Stimulated activated CD4-positive, alpha-beta T cell treated with anti-CD3 and anti-CD28 coated beads, Interleukin-1b, Interleukin-23, amount 100 ng/mL, for 1 hour (primary cell): ENCODE measurements around the gene HDC.

Experiments
- DNase-seq, 2 donors: peaks; one replicate each; pipeline ENCODE4 v3.0.0-alpha.2; 2020; ENCODE audit warnings: low read depth in 2 of 2

HDC gene, protein sequence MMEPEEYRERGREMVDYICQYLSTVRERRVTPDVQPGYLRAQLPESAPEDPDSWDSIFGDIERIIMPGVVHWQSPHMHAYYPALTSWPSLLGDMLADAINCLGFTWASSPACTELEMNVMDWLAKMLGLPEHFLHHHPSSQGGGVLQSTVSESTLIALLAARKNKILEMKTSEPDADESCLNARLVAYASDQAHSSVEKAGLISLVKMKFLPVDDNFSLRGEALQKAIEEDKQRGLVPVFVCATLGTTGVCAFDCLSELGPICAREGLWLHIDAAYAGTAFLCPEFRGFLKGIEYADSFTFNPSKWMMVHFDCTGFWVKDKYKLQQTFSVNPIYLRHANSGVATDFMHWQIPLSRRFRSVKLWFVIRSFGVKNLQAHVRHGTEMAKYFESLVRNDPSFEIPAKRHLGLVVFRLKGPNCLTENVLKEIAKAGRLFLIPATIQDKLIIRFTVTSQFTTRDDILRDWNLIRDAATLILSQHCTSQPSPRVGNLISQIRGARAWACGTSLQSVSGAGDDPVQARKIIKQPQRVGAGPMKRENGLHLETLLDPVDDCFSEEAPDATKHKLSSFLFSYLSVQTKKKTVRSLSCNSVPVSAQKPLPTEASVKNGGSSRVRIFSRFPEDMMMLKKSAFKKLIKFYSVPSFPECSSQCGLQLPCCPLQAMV

DNA sequence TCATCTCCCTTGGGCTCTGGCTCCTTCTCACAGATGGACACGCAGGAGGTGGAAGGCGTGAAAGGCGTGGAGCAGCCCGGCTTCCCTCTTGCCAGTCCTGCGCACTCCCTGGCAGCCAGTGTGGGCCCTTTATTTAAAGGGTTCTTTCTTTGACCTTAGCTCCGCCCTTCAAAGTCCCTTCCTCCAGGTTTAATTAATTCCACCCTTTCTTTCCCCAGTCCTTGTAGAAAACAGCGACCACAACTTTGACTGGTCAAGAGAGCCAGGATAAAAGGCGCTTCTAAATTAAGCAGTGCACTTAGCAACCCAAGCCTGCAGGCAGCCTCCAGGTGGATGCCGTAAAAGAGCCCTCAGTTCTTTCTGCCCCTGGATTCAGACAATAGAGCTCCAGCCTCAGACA is at the start of gene HDC:
Gene HDC (minus strand): TSS at position 107 of the 400 bp plus-strand sequence. CDS start 103 bp downstream, at position 4.
- no peak for DNase-seq

DNA sequence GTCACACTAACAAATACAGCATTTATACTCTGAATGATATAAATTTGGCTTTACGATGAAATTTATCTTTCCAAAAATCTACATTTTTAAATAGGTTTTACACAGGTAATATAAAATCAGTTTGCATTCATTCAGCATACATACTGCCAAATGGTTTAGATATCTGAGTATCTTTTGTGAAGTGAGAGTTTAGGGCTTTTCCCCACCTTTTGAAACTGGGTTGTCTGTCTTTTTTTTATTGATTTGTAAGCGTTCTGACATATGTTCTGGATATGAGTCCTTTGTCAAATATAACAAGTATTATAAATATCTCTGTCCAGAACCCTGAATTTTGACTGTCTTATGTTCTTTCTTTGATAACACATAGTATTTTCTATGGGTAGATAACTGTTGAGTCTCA is 47.1 kb upstream of the HDC start:
- no peak for DNase-seq

DNA sequence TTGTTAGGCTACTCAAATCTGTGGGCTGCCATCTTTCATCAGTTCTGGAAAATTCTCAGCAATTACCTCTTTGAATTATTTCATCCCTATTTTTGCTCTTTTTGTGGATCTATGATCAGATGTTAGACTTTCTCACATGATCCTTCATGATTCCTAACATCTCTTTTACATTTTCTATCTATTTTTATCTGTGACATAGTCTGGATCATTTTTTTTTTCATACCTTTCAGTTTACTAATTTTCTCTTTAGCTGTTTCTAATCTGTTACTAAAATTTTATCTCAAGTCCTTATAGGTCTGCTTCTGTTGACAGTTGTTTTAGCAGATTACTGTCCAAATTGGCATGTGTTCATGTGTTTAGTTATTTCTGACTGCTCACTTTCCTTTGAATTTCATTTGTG is 42.3 kb upstream of the HDC start:
- DNase-seq: no peak

DNA sequence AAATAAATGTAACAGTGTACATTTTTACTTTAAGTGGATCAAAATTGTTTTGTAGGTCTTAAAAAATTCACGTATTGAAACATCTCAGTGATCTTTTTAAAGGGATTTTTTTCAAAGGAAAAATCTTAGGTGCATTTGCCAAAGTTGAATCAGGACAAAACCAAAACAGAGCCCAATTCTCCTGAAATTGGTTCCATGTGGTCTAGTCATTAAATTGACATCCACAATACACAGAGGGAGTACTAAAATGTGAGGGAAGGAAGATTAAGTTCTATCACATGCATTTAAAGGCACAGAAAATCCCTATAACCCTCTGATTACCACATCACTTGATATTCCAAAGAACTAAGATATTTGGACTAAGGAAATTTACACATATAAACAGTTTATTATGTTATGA is 39.3 kb upstream of the HDC start:
- no peak for DNase-seq

DNA sequence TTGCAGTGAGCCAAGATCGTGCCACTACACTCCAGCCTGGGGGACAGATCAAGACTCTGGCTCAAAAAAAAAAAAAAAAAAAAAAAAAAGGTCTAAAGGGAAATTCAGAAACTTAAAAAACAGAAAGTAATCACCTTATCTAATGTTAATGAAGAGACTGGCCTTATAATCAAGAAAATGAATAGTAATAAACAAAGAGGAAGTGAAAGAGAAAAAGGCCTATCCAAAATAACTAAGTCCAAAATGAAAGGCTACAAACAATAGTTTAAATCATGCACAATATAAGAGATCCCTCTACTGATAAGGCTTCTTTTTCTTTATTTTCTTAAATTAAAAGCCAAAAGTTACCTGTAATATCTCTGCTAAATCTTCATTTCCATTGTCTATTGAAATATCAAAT is 37.1 kb upstream of the HDC start:
- no peak for DNase-seq

DNA sequence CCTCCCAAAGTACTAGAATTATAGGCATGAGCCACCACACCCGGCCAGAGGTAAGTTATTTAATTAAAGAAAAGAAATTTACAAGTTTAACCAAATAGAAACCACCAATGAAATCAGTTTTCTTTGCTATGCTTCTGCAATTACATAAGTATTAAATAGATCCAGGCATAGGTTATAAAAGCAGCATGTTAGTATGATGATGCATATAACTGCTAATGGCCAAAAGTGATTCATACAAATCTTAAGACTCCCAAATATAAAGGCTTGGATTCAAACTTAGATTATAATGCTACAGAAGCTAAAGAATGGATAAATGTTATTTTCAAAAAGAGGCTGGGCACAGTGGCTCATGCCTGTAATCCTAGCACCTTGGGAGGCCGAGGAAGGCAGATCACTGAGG is 32.8 kb upstream of the HDC start:
- DNase-seq: no peak

DNA sequence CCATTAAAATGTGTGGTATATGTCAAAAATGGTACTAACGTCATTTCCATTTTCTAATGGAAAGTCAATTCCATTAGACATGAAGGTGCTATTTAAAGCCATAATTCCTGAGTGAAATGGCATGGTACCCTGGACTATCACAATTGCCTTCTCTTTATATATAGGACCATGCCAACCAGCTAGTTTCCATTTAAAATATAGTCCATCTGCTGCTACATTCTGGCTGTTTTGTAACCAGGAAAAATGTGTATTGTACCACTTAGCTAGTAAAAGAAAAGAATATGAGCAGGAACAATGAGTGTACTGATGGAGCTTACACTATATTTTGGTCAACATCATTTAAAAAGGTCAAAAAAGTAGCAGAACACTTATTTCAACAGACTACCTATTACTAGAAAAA is 30.4 kb upstream of the HDC start:
- DNase-seq: no peak

DNA sequence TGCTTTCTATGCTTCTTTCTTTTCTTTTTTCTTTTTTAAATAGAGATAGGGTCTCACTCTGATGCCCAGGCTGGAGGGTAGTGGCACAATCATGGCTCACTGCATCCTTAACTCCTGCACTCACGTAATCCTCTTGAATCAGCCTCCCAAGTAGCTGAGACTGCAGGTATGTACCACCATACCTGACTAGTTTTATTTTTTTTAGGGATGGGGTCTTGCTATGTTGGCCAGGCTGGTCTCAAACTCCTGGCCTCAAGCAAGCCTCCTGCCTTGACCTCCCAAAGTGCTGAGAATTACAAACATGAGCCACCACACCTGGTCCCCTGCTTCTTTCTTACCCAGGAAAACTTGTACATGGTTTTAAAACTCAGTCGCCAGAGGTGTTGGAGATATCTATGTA is 24.2 kb upstream of the HDC start:
- DNase-seq: no peak

DNA sequence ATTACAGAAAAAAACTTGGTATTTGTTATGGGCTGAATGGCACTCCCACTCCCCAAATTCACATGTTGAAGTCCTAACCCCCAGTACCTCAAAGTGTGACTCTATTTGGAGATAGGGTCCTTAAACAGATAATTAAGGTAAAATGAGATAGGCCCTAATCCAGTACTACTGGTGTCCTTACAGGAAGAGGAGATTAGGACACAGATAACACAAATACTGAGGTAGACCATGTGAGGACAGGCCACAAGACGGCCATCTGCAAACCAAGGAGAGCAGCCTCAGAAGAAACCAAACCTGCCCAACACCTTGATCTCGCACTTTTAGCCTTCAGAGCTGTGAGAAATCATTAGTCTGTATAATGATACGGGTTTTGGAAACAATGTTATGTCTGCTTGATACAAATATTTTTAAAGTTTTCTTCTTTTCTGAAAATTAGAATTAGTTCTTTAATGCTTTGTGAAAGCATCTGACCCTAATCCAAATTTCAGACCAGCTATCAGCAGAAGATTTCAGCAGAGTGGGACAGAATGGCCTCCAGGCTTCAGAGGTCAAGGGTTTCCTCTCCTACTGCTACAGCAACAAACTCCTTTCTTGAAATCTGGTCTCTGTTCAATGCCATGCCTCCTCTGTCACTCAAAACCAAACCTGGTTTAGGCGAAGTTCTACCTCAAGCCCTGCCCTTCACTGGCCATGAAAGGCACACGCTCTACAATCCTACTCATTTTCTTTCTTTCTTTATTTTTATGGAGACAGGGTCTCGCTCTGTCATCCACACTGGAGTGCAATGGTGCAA is 22.0 kb upstream of the HDC start:
- DNase-seq: no peak

DNA sequence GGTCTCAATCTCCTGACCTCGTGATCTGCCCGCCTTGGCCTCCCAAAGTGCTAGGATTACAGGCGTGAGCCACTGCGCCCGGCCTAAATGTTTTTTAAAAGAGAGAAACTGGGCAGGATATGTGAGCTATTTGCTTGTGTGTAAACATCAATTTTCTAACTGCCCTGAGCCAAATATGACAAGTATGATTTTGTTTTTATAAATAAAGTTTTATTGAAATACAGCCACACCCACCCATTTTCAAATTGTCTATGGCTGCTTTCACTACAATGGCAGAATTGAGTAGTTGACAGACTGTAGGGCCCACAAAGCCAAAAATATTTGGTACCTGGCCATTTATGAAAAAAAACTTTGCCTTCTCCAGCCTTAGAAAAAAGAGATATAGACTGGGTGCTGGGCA is 15.9 kb upstream of the HDC start:
- DNase-seq: no peak

DNA sequence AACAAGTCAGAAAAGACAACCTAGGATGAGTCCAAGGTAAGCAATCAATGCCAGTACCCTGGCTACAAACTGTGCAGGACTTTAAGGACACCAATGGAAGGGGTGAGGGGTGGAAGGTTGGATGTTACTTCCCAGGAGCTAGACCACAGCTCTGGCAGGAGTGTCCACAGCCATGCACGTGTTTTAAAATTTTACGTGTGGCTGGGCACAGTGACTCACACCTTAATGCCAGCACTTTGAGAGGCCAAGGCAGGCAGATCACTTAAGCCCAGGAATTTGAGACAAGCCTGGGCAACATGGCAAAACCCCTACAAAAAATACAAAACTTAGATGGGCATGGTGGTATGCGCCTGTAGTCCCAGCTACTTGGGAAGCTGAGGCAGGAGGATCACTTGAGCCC is 14.7 kb upstream of the HDC start:
- no peak for DNase-seq

DNA sequence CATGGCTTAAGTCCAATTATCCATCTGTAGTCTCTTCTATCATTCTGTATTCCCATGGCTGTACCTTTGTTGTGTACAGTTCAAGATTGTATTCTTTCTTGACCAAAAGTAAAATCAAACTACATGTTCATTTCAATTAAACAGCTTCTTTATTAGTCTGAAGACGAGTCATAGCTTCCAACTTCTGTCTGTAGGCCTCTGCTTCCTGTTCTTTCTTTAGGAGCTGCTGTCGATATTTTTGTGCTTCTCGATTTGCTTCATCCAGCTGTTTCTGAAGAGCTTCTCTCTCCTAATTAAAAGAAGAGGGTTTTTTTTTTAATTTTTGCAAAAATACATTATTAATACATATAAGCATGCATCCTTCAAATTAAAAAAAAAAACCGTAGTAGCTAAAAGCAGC is 13.0 kb upstream of the HDC start:
- DNase-seq: no peak

DNA sequence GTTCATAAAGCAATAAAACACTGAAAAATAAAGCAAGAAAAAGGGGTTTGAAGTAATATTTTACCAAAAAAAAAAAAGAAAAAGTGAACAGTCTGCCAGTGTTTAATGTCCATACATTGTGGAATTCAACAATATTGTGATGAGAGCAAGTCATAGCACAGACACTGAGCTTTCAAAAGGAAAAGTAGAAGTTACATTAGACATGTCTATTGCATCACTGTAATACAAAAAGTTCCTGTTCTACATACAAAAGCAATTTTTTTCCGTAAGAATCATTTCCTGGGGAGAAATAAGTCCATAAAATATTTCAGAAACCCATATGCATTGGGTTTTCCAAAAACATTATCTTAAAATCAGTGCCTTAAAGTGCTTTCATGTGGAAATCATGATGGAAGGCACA is 11.8 kb upstream of the HDC start:
- no peak for DNase-seq

DNA sequence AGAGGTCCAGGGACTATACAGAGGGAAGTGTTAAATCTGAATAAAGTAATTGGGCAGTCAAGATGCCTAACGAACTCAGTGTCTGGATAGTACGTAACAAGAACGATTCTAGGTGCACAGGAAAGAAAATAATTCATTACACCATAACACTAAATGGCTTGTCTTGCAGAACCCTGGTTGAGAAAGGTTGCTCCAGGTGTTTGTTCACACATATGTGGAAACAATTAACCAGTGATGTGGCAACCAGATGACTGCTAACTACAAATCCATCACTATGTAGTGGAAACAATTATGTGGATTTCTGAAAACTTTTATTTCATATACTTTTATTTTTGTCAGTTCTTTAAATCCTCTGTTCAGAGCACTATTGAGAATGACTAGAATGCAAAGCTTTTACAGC is 10.4 kb upstream of the HDC start:
- no peak for DNase-seq

DNA sequence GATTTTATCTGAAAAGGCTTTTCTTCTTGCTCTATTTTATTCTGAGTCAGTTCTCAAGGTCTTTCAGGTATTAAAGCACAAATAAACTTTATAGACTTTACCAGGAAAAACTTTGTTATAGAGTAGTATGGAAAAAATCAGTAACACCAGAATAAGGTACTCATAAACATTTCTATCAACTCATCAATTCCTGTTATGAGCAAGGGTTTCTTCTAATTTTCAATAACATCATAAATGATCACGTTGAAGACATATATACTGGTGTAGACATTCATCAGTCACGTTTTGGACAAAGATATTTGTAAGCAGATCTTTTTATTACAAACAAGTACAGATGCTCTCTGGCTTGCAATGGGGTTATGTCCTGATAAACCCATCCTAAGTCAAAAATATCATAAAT is 9.6 kb upstream of the HDC start:
- no peak for DNase-seq

DNA sequence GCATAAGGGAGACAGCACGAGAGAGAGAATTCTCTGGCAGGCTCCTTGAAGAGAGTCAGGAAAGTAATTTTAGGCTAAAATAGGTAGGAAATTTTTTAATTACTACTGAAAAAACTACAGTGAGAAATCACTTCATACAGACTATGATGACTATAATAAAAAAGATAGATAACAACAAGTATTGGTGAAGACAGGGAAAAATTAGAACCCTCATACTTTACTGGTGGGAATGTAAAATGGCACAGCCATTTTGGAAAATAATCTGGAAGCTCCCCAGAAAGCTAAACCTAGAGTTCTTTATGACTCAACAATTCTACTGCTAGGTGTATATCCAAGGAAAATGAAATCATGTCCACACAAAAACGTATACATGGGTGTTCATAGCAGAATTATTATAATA is 2.1 kb upstream of the HDC start:
- no peak for DNase-seq

DNA sequence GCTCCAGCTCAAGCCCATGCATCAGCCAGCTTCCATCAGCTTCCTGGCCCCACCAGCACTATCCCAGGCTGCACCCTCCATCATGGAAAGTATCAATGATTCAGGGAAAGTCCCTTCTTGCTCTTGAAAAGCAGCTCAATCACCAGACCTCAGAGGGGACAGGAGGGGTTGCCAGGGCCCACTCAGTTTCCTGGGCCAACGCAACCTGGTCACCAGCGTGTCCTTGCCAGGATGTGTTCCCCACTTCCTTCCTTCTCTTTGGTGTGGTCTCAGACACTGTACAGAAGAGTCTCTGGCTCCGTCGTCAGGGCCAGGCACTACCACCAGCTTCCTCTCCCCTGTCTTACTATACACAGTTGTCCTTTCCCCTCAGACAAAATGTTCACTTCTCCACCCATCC is 3.0 kb downstream of the HDC start:
- no peak for DNase-seq

DNA sequence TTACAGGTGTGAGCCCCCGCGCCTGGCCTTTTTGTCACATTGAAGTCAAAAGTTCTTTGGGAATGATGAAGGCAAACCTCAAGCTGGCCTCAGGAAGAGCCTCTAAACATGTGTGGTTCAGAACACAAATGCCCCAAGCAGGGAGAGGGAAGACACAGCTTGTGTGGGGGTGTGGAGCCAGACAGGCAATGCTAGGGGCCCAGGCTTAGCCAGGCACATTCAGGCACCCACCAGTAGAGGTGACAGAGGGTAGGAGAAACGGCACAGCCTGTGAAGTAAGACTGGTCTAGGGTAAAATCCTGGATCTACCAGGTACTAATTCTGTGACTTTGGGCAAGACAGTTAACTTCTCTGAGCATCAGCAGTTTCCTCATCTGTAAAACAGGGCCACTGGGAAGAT is 3.5 kb downstream of the HDC start:
- DNase-seq: no peak

DNA sequence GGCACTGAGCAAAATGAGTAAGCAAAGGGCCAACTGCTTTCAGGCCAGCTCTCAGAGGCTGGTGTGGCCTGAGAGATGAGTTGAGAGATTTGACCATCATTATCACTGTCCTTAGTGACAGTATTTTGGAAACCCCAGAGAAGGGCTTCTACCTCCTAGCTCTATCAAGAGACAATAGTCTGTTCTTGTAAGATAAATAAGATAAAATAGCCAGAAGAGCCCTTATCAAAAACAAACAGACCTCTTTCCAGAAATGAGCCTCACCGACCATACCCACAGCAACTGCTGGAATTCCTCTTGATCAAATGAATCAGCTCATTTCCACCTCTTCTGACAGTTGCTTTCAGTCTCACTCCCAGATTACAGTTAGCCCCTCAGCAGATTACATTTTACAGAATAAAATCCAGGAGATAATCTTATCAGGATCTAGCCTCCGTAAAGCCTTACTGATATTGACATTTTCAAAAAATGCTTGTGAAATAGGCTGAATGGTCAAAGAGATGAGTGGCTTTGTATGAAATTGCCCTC is 4.5 kb downstream of the HDC start:
- no peak for DNase-seq

DNA sequence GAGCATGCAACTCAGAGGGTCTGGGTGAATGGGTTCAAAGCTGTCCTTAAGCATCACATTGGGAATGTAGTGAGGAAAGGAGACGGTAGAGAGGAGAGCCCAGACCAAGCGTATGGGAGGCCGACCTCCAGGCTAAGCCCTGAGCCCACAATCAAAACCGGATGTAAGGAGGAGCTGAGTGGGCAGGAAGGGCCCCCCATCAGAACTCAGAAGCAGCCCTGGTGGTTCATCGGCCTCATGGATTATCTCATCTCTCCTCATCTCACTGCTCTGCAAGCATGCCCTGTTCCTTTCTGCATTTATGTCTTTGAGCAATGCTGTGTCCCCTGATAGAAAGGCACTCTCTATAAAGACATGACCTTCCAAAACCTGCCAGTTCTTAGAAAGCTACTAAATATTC is 6.2 kb downstream of the HDC start:
- no peak for DNase-seq

DNA sequence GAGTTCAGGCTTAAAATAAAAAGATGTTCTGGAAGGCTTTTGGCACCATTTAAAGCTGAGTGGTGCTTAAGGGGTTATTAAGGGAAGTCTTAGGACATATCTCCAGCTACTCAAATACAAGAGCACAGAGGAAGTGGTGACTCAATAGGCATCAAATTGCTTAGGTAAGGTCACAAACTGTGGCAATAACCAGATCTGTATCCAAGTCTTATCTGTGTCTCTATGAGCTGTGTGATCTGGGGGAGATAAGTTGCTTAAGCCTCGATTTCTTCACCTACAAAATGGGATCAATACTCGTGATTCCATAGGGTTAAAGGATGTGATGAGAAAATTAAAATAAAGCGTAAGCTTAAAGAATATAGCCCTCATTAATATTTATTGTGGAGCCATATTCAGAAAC is 7.6 kb downstream of the HDC start:
- DNase-seq: no peak

DNA sequence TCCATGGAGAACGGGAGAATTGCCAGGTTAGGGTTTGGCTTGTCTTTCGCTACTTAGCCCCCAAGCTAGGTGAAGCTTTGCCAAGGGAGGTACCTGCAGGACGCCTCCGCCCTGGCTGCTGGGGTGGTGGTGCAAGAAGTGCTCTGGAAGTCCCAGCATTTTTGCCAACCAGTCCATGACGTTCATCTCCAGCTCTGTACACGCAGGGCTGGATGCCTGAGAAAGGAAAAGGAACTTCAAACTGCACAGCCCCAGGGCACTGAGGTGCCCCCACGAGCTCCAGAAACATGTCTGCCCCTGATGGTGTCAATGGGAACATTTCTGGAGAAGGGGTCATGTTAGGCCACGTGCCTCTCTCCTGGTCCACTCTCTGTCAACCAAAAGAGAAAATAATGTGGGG is 8.2 kb downstream of the HDC start:
- no peak for DNase-seq
